GM12873 (cell line): ENCODE data around the gene MDP1.

Experiments
- TF ChIP-seq, protein P1 (sequence below): IDR thresholded peaks from 2 replicates; pipeline ENCODE4 v1.5.1; 2012; ENCODE audit warnings: low read depth, mild to moderate bottlenecking, moderate library complexity, low read length, control low read depth; ENCODE audit not compliant: insufficient read depth; ENCODE audit errors: missing control alignments

The MDP1 gene

DNA sequence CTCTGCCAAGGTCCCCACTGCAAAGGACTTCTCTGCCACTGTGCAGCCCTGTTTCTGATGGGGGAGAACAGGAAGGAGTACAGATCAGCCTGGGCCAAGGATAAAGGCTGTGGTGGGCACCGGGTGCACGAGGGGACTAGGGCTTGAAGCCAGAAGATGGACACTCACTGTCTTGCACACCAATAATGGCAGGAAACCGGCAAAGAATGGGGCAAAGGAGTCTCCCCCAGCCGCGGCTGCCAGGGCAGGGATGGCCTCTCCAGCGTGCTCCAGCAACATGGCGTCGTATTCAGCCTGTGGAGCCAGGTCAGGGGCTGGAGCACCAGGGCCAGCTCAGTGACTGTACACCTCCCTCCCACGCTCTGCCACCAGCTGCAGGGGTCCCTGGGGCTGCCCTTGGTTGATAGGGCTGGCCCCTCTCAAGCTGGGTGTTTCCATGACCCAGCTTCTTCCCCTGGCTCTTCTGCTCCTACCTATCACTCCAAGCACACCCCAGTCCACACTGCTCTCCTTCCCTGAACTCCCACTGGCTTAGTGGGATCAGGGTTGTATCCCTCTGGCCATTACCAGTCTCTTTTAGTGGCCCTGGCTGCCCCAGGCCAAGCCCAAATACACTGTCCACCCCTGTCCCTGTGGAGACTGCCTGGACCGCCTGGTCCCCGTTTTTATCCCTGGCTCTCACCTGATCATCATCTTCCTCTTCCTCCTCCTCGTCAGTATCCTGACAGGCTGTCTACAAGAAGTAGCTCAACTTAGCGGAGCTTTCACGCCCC is 33.6 kb downstream of the MDP1 start:
- TF ChIP-seq, protein P1, sequence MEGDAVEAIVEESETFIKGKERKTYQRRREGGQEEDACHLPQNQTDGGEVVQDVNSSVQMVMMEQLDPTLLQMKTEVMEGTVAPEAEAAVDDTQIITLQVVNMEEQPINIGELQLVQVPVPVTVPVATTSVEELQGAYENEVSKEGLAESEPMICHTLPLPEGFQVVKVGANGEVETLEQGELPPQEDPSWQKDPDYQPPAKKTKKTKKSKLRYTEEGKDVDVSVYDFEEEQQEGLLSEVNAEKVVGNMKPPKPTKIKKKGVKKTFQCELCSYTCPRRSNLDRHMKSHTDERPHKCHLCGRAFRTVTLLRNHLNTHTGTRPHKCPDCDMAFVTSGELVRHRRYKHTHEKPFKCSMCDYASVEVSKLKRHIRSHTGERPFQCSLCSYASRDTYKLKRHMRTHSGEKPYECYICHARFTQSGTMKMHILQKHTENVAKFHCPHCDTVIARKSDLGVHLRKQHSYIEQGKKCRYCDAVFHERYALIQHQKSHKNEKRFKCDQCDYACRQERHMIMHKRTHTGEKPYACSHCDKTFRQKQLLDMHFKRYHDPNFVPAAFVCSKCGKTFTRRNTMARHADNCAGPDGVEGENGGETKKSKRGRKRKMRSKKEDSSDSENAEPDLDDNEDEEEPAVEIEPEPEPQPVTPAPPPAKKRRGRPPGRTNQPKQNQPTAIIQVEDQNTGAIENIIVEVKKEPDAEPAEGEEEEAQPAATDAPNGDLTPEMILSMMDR: no peak

DNA sequence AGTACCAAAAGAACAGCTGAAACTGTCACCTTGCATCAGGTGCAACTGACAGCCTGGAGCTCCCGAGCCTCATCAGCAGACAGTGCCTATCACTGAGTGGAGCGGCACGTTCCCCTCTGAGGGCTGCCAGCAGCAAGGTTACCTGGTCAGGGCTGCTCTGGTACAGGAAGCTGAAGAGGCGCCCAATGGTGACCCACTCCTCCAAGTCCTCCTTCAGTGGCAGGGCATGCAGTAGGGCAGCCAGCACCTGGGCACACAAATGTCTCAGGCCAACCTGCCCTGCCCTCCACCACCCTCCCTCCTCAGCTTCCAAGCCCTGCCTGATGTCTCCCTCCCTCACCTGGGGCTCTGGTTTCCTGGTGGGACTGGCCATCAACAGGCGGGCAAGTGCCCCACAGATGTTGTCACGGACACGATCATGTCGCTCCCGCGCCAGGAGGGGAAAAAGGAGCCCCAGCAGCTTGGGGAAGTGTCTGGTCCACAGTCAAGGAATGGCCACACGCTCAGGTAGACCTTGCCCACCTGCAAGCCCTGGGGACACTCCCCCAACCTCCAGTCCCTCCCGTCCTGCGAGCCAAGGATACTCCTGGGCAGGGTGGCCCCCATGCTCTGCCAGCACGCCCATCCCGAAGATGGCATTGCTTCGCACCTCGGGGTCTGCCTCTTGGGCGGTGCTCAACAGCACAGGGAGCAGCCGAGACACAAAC is 34.3 kb downstream of the MDP1 start:
- TF ChIP-seq, protein P1: no peak

DNA sequence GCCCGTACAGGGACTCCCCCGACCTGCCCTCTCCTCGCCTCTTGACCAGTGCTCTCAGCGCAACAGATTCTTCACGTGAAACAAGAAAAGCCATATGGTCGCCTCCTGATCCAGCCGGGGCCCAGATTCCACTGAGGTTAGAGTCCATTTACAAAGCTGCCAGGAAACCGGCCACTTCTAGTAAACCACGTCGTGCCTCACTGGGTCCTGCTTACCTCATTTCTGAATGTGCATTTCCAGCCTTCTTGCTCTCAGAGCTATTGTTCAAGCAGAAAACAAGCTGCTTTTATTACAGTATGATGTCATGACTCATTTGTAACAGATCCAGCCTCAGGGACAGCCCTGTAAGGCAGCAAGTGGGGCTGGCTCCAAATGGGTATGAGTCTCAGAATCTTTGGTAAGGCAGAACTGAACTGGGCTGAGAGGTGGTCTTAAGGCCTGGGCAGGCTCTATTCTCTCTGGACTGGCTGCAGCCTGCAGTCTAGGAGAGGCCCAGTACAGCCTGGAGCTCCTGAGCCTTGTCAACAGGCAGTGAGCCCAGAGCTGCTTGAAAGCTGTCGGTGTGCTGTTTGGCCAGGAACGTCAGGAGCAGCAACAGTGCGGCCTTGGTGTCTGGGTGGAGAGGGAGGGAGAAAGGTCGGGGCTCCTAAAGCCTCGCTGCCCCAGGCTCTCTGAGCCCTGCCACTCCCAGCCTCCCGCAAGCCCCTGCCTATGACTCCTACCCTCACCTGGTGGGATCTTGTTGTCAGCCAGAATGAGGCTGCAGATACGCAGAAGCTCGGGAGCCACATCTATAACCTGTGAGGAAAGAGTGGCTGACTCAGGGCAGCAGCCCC is 35.7 kb downstream of the MDP1 start:
- TF ChIP-seq, protein P1: no peak

DNA sequence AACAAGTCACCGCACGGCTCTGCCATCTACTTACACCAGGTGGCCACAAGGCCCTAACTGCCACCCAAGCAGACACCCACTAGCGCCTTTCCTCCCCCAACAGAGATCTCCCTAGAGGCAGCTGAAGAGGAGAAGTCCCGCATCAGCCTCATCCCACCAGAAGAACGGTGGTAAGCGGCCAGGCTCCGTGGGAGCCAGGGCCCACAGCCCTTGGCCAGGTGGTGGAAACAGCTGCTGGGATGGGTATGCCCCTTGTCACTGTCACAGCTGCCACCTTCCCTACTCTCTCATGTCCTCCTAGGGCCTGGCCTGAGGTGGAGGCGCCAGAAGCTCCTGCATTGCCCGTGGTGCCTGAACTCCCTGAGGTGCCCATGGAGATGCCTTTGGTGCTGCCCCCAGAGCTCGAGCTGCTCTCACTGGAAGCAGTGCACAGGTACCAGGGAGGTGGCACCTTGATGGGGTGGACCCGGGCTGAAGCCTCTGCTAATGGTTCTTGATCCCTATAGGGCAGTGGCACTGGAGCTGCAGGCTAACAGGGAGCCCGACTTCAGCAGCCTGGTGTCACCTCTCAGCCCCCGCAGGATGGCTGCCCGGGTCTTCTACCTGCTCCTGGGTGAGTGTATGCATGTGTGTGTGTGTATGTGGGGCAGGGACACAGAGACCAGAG is 36.4 kb downstream of the MDP1 start:
- TF ChIP-seq, protein P1: no peak

DNA sequence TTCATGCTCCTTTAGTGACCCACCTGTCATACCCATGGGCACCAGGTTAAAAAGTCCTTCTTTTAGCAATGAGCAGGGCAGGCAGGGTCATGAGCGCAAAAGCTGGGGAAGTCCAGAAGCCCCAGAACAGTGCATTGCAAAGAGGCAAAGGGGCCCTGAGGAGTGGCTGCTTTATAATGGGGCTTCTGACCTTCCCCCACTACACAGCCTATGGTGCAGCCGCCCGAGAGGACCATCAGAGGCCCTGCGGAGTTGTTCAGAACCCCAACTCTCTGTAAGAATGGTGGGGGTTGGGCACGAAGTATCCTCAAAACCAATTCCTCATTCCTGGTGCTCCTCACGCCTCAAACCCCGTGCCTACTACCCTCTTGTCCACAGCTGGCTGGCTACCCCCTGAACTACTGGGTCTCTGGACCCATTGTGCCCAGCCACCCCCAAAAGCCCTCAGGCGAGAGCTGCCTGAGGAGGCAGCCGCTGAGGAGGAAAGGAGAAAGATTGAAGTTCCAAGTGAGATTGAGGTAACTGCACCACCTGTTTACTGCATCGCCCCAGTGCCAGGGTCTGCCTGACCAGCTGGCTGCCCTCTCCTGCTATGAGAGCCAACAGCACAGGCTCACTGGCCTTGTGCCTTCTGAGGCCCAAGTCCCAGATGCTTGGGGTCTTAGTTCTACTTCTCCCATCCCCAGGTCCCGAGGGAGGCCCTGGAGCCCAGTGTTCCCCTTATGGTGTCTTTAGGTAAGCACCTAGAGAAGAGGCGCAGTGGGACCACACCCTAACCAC is 37.3 kb downstream of the MDP1 start:
- TF ChIP-seq, protein P1: no peak

DNA sequence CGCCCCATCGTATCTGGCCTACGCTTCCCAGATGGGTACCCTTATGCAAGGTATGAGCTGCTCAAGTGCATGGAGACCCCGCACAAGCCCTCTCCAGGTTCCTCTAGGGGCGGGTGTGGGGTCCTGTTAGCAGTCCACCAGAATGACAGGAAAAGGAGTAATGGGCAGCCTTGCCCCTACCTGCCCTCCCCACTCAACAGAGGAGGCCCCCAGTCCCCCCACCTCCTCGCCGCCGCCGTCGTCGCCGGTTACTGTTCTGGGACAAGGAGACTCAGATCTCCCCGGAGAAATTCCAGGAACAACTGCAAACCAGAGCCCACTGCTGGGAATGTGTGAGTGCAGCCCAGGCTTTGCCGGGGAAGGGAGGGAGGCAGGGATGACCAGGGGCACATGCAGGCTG is 38.0 kb downstream of the MDP1 start:
- TF ChIP-seq, protein P1: no peak
